Measurements from ENCODE around the gene ROBO1. TPM values are rescaled to one million over a fixed set of nuclear protein-coding genes. Genes with fewer than 3 reads are reported as not detected.

The ROBO1 gene
- total RNA-seq, 1 donor from 2014 or later = 18.7 TPM

GRCh38 chr3:79019137-79019923 lies 748.5 kb downstream of the ROBO1 start:
- peak; percentile 90 for DNase-seq (ENCODE audit: low read depth)

GRCh38 chr3:79018671-79019136 lies 749.1 kb downstream of the ROBO1 start:
- peak; percentile 67 for DNase-seq (ENCODE audit: low read depth)

DNA sequence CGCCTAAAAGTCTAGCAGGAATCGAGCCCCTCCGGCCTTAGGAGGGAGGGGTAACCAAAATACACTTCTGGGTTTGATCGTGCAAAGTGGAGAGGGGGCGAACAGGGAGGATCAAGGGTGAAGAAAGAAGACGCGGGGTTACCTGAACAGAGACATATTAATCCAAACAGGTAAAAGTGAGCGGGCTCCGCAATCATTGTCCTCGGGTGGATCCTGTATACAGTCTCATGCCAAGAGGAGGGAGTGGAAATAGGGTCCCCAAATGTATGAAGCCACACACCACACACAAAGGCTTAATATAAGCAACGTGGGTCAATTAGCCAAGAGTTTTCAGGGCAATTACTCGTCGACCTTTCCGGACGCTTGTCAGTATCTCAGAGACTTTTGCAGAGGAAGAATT lies 749.5 kb downstream of the ROBO1 start:
- DNase-seq (ENCODE audit: low read depth) = no peak

GRCh38 chr3:79016587-79017376 lies 751.0 kb downstream of the ROBO1 start:
- no peak for DNase-seq (ENCODE audit: low read depth)

DNA sequence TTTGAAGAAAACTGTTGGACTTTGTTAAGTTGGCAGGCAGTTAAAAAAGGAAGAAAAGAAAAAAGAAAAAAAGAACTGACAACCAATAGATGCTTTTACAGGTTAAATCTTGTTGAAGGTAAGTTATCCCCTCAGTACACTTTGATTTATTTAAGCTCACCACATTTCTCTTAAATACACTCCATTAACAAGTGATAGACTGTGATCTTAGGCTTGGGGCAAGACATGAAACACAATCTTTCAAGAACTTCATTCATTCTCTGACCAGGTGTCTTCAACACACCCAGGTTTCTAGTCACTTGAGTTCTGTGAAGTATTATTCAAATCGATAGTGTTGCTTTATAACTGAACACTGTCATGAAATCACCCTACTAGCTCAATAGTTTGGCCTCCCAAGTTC lies 751.9 kb downstream of the ROBO1 start:
- DNase-seq (ENCODE audit: low read depth) = no peak

DNA sequence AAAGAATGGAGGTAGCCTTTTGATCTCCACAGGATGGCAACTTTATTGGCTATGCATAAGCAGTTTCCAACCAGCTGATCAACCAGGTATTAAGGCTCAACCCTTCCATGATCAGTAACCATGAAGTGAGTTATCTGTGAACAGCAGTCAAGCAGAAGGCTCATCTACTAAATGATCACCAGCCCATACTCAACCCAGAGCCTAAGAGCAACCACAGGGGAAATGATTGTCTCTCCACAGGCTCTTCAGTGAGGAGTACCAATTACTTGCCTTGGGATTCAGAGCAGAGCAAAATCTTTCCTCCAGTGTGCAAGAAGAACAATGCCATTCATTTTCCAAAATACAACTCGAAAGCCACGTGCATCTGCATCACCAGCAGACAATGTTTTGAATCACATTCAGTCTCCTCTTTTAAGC lies 754.8 kb downstream of the ROBO1 start:
- DNase-seq (ENCODE audit: low read depth) = no peak

DNA sequence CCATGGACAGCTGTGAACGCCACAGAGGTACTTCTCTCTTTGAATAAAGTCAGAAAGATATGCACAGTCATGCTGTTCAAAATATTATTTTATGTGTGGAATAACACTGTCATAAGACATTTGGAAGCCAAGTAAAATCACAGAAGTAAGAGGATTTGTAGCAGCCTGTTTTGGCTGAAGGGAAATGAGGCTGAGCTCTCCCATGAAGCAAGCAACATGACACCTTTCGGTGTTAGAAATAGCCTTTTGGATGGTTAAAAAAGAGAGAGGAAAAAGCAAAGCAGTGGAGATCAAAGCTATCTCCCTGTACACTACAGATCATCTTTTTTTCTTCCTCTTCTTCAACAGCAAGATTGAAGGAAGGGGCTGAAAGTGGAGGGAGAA lies 755.3 kb downstream of the ROBO1 start:
- no peak for DNase-seq (ENCODE audit: low read depth)

GRCh38 chr3:79011821-79012529 lies 755.8 kb downstream of the ROBO1 start:
- DNase-seq (ENCODE audit: low read depth) = no peak

DNA sequence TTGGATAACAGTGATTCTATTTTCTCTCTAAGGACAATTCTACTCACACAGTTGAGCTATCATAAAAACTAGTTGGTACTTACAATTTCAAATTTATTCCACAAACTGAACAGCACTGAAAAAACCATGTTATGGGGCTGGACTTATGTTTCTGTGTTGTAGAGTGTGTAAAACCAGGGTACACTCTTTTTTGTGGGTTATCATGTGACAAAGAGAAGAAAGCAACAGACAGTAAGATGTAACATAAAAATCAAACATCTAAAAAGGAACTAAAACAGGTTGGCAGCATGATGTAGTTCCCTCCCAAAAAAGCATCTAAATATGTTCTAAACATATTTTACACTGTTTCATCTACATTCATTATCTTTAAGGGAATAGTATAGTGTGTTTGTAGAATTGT lies 757.9 kb downstream of the ROBO1 start:
- DNase-seq (ENCODE audit: low read depth) = no peak

- DNase-seq (ENCODE audit: low read depth) = no peak
Measured at GRCh38 chr3:79006077-79006476, 761.7 kb downstream of the ROBO1 start.

GRCh38 chr3:79005084-79005483 lies 762.7 kb downstream of the ROBO1 start:
- no peak for DNase-seq (ENCODE audit: low read depth)

GRCh38 chr3:79003994-79004393 lies 763.8 kb downstream of the ROBO1 start:
- no peak for DNase-seq (ENCODE audit: low read depth)

DNA sequence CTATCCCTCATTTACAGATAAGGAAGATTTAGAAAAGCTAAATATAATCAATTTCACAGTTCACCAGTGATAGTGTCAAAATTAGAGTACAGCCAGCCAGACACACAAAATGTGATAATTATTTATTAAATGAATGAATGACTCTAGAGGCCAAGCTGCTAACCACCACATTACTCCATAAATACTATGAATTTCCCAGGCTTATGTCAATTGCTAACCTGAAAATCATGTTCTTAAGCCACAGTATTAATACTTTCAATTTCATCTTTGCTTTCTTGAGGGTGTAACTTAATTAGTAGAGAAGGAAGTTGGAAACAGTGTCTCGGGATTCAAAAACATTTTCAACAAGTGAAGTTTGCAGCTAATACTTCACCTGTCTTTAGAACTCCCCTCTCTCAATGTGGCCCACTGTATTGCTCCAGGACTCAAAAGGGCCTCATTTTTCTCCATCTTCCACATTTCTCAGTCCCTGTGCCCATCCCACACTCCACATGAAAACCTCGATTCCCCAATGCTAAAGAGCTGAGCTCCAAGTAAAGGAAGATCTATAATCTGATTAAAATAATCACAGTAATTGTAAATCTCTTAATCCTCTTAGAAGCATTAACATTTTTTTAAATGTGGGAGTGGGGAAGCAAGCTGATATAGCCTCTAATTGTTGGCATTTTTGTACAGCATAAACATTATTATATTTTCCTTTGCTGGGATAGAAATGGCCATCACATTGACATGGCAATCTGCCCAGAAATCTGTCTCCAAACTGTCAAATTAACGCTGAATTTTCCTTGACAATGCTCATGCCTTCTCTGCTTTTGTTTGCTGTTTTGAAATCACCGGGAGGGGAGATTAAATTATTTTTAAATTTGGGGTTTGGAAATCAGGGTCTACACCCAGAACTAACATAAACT lies 765.1 kb downstream of the ROBO1 start:
- DNase-seq (ENCODE audit: low read depth) = no peak

- DNase-seq (ENCODE audit: low read depth) = no peak
Measured at GRCh38 chr3:79001255-79001654, 766.5 kb downstream of the ROBO1 start.

GRCh38 chr3:78999139-78999538 lies 768.7 kb downstream of the ROBO1 start:
- no peak for DNase-seq (ENCODE audit: low read depth)

GRCh38 chr3:78995087-78995486 lies 772.7 kb downstream of the ROBO1 start:
- DNase-seq (ENCODE audit: low read depth) = no peak

DNA sequence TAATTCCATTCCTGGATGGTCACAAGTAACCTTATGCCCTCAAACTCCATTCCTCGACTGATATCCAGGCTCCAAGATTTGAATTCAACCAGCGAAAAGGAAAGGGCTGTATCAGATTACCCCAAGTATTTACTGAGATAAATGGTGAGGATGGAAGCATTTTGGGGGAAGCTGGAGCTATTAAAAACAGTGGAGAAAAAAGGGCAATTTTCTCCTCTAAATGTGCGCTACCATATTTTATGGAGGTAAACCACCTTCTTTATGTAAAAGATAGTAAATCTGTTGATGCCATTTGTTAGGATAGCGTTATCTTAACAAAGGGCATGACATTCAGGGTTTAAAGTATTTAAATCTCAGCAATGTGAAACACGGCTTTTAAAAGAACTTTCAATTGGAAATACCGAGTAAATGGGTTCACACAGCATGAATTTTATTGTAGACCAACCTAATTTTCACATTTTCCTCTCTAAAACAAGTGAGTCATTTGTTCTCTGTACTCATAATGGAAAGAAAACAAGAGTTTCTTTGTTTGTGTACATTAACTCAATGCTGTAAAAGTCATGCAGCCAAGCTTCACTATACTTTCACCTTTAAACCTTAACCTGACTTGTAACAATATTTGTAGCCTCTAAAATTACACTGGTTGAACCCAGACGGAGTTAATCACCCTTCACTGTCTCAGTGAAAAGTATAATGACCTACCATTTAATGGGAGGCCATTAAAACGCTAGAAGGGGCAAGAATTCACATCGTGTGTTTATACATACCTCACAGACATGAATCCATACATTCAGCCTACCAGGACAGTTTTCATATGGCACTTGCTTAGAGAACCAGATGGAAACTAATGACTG lies 773.4 kb downstream of the ROBO1 start:
- no peak for DNase-seq (ENCODE audit: low read depth)

DNA sequence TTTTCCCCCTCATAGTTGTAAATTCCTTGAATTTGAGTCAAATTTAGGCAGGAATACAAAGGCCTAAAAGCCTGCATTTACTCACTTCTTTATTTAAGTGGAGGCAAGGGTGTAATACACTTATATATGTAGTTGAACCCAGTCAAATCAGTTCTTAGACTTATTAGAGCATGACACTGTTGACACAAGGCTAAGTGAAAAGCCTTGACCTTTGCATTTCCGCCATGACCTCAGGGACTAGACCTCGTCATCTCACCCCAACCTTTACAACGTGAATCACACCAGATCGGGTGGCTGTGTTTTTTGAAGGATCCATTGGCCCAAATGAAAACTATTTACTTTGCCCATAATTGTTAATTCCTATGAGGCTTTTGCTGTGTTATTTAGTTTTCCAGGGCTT lies 774.4 kb downstream of the ROBO1 start:
- DNase-seq (ENCODE audit: low read depth) = no peak

DNA sequence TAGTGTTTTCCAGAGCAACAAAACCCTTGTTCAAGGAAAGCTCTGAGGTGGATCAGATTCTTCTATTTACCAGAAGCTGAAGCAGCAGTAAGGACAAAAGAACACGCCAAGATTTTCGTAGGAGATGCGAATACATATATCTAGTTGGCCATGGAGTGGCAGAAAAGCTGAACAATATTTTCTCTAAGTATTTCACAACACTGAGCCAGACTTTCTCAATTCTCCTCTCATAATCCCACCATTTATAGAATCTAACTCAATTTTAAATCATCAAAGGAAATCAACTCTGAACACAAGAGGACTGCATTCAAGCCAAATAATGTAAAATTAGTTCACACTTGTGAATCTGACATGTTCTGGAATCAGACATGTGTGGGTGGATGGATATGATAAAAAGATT lies 775.0 kb downstream of the ROBO1 start:
- no peak for DNase-seq (ENCODE audit: low read depth)

DNA sequence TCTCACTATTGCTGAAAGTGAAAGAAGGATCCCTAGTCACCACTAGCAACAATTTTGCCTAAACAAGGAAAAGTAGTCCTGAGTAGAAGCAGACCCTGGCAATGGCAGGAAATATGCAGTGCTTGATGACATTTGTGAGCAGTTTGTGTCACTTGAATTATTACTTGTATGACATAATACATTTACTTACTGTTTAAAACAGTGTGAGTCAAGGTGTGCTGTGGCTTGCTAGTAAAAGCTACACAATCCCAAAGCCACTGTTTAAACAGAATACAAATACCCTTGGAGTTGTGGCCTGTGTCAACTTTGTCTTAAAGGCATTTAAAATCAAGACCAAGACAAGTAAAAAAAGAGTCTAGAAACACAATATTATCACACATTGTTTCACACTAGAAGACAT lies 775.4 kb downstream of the ROBO1 start:
- no peak for DNase-seq (ENCODE audit: low read depth)

Measured in myocyte (in vitro differentiated cells).